Lower leg skin (tissue), 4 donors: ENCODE results near the gene LIPC. TPM values are rescaled to one million over a fixed set of nuclear protein-coding genes. Genes with fewer than 3 reads are reported as not detected.

ENCODE experiments used
- DNase-seq, 2 donors: peaks; one replicate each; pipeline ENCODE4 v3.0.0-alpha.2; 2019; ENCODE audit warnings: low spot score in 2 of 2
- H3K4me3 ChIP-seq: fragments of 200-600 bp; sonication (generic); 2 replicates; pipeline ENCODE4 v1.5.1; 2017; ENCODE audit warnings: mild to moderate bottlenecking, low read depth; ENCODE audit not compliant: poor library complexity, severe bottlenecking
- POLR2A ChIP-seq, 2 donors: fragments of 450-650 bp; IDR thresholded peaks; one replicate each; pipeline ENCODE4 v1.6.1; 2016 to 2017; ENCODE audit warnings: antibody characterized with exemption in 2 of 2, mild to moderate bottlenecking in 1 of 2, moderate library complexity in 1 of 2
- whole genome bisulfite sequencing, 2 donors: methylation state at CpG; one replicate each; pipeline ENCODE4 v1.1.5; 2018; 5-methylcytosine and 5-hydroxymethylcytosine counted together
- intact Hi-C: fragments of 100-400 bp; cut with DNase I; formaldehyde crosslinking; loops from one replicate; pipeline ENCODE4 v1.15.0; 2023; ENCODE audit warnings: low total_unique reads
- total RNA-seq, 4 donors: library from RNA; depleted of rRNA; stranded (reverse); fragments of >200 nt; gene quantifications; one replicate each; pipeline ENCODE4 v1.1.0, GENCODE V29; 2016
- TF ChIP-seq, protein P1 (sequence below), 3 donors: fragments of 450-650 bp; IDR thresholded peaks; one replicate each; pipeline ENCODE4 v1.5.1; 2016; ENCODE audit warnings: antibody characterized with exemption in 3 of 3, mild to moderate bottlenecking in 3 of 3, moderate library complexity in 2 of 3

Gene LIPC
- total RNA-seq, 4 donors from 2014 or later: 0.13 to 0.71 TPM; not detected in 2

DNA sequence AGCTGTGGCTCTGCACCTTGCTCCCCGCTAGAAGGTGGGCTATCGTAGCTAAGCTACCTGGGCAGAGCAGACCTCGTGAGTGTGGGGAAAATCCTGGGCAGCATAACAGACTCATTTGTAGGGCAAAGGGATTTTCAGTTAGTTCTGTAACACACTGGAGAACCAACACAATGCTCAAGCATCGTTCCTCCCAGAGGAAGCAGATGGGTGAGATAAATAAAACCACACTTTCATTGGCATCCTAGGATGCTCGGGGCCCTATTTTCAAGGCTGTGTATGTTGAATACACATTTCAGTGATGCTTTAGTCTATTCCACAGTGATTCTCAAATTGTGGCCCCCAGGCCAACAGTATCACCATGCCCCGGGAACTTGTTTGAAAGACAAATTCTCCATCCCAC, 20.0 kb downstream of the LIPC start:
- no peak for DNase-seq
- intact Hi-C loops: no loop called here
- 81 to 83% methylated on average over 6 of the region's 6 CpGs for WGBS, 2 donors
- no peak for TF ChIP-seq POLR2A (IDR thresholded peaks at IDR 0.05)
- TF ChIP-seq, protein P1, sequence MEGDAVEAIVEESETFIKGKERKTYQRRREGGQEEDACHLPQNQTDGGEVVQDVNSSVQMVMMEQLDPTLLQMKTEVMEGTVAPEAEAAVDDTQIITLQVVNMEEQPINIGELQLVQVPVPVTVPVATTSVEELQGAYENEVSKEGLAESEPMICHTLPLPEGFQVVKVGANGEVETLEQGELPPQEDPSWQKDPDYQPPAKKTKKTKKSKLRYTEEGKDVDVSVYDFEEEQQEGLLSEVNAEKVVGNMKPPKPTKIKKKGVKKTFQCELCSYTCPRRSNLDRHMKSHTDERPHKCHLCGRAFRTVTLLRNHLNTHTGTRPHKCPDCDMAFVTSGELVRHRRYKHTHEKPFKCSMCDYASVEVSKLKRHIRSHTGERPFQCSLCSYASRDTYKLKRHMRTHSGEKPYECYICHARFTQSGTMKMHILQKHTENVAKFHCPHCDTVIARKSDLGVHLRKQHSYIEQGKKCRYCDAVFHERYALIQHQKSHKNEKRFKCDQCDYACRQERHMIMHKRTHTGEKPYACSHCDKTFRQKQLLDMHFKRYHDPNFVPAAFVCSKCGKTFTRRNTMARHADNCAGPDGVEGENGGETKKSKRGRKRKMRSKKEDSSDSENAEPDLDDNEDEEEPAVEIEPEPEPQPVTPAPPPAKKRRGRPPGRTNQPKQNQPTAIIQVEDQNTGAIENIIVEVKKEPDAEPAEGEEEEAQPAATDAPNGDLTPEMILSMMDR (IDR thresholded peaks at IDR 0.05): no peak
- no peak overlapping the region for H3K4me3 ChIP-seq

DNA sequence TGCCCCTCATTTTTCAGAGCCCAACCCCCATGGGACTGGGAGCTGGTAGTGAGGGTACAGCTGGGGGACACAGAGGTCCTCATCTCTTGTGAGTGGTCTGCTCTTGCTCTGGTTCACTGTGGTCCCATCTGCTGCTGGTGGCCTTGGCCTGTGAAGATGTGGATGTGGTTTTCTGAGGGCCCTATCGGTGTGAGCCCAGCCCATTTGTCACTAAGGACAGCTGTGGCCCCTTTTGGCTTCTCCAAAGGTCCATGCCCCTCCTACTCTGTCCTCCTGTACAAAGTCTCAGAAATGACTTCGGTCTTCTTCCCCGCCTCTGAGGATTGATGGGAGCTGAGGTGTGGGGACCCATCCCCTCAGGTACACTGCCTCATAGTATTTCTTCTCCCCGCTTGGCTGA, 21.0 kb downstream of the LIPC start:
- intact Hi-C loops: no loop called here
- WGBS, 2 donors: 90 to 100% methylated on average over 4 of the region's 4 CpGs
- no peak for TF ChIP-seq POLR2A (IDR thresholded peaks at IDR 0.05)
- TF ChIP-seq, protein P1 (IDR thresholded peaks at IDR 0.05): no peak
- DNase-seq: no peak
- no peak overlapping the region for H3K4me3 ChIP-seq

DNA sequence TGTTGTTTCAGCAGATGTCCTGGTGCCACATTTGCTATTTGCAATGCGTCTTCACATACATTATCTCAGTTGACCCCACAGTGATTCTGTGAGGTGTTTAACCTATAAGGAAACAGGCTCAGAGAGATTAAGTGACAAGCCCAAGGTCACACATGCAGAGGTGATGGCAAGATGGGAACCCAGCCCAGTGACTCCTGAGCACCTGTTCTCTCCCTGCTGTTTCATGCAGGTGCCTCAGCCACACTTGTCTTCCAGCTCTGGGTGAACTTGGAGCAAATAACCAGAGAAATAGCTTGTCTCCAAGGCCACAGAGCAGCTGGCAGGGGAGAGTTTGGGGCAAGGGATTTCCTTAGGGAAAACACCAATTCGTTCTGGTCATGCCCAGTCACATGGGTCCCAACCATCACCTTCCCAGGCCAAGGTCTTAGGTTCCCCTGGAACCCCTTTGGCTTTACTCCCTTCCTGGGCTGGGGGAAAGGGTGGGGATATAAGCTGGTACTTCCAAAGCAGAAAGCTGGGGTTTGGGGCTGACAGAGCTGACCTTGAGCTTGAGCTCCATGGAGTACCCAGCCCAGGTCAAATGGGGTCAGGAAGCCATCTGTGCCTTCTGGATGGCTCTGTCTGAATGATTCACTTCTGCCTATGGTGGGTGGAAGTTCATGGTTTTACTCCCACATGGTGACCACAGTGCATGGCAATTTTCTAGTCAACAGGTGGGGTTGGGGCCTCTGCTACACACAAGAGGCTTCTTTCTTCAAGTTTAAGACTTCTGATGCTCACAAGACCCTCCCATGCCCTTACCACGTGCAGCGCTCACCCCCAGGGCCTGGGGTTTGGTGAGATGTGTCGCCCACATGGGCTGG, 22.4 kb downstream of the LIPC start:
- no peak overlapping the region for H3K4me3 ChIP-seq
- intact Hi-C loops: no loop called here
- no peak for DNase-seq
- WGBS, 2 donors: 80 to 82% methylated on average over 5 of the region's 5 CpGs
- TF ChIP-seq POLR2A (IDR thresholded peaks at IDR 0.05): no peak
- TF ChIP-seq, protein P1 (IDR thresholded peaks at IDR 0.05): no peak

DNA sequence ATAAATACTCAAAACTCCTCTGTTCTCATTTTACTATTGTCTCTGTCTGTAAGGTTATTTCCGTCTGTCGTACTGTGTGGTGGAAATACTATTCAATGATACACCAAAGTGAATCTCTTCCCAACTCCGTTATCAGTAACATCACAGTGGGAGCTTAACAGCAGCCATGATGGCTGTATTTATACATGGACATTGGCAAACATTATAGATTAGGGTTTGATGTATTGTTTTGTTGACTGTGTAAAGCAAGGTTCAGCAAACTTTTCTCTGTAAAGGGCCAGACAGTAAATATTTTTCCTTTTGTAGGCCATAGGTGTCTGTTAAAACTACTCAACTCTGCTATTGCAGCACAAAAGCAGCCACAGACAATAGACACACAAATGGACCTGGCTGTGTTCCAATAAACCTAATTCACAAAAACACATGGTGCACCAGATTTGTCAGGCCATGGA, 23.2 kb downstream of the LIPC start:
- intact Hi-C loops: no loop called here
- TF ChIP-seq, protein P1 (IDR thresholded peaks at IDR 0.05): no peak
- no peak for TF ChIP-seq POLR2A (IDR thresholded peaks at IDR 0.05)
- DNase-seq: no peak
- no peak overlapping the region for H3K4me3 ChIP-seq
- WGBS, 2 donors: 90 to 93% methylated on average over 3 of the region's 3 CpGs

DNA sequence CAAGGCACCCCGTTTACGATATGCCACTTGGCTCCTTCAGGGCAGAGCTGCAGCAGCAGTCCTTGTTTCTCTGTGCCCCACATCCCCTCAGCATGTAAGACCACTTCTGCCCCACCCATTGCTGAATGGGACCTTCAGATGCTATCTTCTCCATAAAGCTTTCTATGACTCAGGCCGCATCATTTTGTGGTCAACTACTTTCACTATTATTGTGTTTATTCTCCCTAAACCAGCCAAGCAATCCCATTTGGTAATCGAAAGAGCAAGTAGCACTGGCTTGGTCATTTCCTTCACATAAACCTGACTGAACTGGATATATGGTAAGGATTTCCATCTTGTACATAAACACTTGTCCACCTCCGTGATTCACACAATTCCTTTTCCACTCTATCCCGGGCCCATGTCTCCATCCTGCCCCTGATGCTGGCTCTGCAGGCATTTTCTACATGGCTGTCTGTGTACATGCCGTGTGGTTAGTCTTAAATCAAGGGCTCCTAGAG, 25.7 kb downstream of the LIPC start:
- WGBS, 2 donors: 68 to 73% methylated on average over 7 of the region's 7 CpGs
- intact Hi-C loops: no loop called here
- DNase-seq: no peak
- TF ChIP-seq POLR2A (IDR thresholded peaks at IDR 0.05): no peak
- TF ChIP-seq, protein P1 (IDR thresholded peaks at IDR 0.05): no peak
- no peak overlapping the region for H3K4me3 ChIP-seq
